Measurements from ENCODE around the gene DCLK3.

The DCLK3 gene

DNA sequence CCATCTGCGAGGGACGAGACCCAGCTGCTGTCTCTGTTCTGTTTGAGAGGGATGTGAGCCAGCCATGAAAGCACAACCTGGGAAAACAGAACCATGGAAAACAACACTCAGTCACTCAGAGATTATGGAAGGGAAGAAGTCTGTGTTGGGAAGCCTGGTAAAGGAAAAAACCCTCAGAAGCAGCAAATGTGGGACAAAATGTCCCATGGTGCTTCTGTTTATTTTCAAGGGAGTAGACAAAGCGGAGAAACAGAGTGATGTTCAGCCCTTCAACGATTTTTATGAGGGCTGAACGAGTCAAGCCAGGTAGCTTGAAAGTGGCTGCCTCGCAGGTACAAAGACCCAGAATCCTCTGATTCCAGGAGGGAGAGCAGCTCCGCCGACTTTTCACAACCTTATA lies 59.3 kb downstream of the DCLK3 start:
- no peak for DNase-seq

DNA sequence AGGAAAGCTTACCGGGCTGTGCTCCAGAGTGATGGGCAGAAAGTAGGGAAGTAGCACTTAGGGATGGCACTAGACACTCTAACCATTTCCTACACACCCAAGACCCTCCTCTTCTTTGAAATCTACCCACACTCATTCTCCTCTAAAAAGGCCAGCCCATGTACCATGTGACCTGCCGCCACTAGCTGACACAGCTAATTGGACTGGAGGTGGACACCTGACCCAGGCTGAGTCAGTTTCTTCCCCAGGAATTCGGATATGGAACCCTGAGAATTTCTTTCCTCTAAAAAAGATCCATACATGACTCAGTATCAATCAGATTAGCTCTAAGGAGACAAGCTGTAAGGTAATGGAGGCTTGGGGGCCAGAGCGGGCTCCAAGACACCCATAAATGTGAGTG lies 60.1 kb downstream of the DCLK3 start:
- DNase-seq: no peak

- no peak for DNase-seq
Observed at GRCh38 chr3:36701249-36701572, 63.1 kb downstream of the DCLK3 start.

- DNase-seq: peak; percentile 21
Observed at GRCh38 chr3:36700537-36701248, 63.7 kb downstream of the DCLK3 start.

DNA sequence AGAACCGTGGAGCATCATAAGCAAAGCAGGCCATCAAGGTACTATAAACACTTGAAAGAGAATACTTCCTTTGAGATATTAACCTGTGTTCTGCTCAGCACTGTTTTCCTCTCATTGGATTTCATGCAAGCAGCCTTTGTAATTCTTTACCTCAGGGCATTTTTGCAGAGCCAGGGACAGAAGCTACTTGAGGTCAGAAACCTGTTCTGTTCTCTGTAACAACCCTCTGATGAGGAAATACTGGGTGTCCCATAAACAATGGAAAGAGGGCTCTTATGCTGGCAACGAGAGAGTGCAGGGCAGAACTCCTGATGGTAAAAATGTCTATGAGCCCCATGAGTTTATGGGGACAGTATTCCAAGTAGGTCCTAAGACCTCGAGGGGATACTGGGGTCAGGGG lies 66.0 kb downstream of the DCLK3 start:
- DNase-seq: no peak

GRCh38 chr3:36697229-36698001 lies 66.9 kb downstream of the DCLK3 start:
- no peak for DNase-seq

DNA sequence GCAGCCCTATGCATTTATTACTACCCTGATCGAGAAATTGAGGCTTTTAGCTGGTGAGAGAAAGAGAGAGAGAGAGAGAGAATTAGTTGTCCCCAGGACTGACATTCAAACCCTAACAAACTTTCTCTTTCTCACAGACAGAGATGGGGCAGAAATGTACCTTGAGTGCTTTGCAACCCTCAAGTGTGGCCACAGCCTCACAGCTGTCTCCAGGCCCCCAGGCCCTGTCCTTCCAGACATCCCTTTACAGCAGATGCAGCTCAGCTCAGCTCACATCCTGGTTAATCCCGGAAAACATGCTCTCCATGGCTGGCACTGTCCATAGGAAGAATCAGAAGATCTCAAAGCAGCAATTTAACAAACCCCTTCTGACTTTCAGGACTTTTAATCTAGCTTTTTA lies 67.6 kb downstream of the DCLK3 start:
- no peak for DNase-seq

DNA sequence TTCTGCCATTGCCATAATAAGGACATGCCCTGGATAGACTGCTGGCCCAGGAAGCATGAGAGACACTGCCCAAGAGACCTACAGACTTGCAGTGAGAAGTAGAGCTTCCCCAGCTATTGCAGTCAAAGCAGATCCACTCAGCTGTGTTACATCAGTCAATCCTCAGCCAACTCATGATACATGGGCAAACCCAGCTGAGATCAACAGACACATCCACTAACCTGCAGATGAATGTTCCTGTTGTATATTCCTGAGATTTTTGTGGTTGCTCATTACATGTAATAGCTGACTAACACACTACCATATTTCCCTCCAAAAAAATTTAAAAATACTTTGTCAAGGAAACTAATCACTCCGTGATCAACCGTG lies 68.6 kb downstream of the DCLK3 start:
- no peak for DNase-seq

- no peak for DNase-seq
Observed at GRCh38 chr3:36695113-36695768, 69.1 kb downstream of the DCLK3 start.

GRCh38 chr3:36693670-36694069 lies 70.7 kb downstream of the DCLK3 start:
- no peak for DNase-seq

- DNase-seq: no peak
Observed at GRCh38 chr3:36689560-36689959, 74.8 kb downstream of the DCLK3 start.

DNA sequence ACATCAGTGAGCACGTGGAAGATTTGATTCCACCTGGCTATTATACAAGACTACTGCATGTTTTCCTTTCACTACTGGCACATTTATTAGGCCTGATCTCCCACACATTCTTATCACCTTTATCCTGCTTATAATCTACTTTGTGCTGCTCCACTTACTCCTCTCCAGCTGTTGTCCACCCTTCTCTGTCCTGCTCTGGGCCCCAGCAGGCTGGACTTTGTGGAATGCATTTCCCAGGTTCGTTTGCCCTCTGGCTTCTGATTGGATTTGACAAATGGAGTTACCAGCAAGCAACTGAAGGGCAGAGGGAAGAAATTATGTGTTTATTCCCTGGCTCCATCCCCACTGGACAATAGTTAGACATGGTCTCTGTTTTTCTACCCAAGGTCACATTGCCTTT lies 75.5 kb downstream of the DCLK3 start:
- no peak for DNase-seq

- no peak for DNase-seq
Observed at GRCh38 chr3:36686516-36686915, 77.8 kb downstream of the DCLK3 start.

- DNase-seq: no peak
Observed at GRCh38 chr3:36681867-36682266, 82.5 kb downstream of the DCLK3 start.

DNA sequence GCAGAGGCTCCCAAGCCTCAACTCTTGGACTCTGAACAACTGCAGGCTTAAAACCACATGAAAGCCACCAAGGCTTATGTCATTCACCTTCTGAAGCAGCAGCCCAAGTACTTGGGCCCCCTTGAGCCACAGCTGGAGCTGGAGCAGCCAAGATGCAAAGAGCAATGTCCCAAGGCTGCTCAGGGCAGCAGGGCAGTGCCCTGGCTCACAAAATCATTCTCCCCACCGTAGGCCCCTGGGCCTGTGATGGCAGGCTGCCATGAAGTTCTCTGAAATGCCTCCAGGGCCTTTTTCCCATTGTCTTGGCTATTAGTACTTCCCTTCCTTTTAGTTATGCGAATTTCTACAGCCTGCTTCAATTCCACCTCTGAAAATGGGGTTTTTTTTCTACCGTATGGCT lies 83.4 kb downstream of the DCLK3 start:
- DNase-seq: no peak

DNA sequence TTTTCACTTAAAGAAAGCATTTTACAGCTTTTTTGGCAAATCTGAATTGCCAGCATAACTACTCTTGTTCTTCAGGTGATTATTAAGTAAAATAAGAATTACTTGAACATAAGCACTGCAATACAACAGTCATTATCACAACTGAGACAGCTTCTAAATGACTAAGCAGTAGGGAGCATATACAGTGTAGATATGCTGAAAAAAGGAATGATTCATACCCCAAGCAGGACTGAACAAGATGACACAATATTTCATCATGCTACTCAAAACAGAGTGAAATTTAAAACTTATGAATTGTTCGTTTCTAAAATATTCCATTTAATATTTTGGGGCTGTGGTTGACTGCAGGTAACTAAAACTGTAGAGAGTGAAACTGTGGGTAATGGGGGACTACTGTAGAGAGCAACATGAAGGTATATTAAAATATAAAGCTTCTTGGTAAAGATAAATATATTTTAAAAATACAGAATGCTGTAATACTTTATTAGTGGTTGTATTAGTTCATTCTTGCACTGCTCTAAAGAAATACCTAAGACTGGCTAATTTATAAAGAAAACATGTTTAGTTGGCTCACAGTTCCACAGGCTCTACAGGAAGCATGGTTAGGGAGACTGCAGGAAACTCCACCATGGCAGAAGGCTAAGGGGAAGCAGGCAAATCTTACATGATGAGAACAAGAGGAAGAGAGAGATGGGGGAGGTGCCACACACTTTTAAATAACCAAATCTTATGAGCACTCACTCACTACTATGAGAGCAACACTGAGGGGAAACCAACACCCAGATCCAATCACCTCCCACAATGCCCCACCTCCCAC lies 84.8 kb downstream of the DCLK3 start:
- no peak for DNase-seq

GRCh38 chr3:36678216-36679013 lies 85.9 kb downstream of the DCLK3 start:
- no peak for DNase-seq

- DNase-seq: no peak
Observed at GRCh38 chr3:36677331-36678007, 86.9 kb downstream of the DCLK3 start.

GRCh38 chr3:36674816-36675215 lies 89.5 kb downstream of the DCLK3 start:
- no peak for DNase-seq

DNA sequence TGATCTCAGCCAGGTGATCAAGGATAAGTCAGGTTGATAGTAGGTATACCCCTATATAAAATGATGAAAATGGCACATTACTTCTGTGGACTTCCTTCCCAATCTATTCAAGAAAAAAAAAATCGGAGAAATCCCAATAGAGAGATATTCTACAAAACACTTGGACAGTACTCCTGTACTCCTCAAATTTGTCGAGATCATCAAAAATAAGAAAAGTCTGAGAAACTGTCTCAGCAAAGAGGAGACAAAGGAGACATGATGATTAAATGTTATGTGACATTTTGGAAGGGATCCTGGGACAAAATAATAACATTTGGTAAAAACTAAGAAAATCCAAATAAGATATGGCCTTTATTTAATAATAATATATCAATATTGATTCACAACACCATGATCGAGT lies 94.6 kb downstream of the DCLK3 start:
- no peak for DNase-seq

DNA sequence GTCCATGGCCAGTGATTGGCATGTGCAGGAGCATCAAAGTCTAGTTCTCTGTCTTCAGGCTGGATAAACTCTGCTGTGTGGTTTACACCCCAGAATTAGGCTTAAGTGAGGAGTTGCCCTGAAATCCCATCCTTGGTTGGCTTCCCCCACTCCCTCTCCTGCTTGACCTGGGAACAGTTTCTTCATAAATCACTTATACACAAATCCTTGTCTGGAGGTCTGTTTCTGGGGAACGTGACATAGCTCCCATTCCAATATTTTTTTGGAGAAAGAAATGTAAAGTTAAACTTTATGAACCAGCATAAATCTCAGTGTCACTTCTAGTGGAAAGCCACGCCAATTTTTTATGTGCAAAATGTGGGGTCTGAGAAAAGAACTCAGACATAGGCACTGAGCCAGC lies 98.2 kb downstream of the DCLK3 start:
- no peak for DNase-seq

All from NCI-H1417 treated with DMSO at 0.1 percent for 48 hours (cell line).